ENCODE measurements around the gene PACRG.

The PACRG gene

DNA sequence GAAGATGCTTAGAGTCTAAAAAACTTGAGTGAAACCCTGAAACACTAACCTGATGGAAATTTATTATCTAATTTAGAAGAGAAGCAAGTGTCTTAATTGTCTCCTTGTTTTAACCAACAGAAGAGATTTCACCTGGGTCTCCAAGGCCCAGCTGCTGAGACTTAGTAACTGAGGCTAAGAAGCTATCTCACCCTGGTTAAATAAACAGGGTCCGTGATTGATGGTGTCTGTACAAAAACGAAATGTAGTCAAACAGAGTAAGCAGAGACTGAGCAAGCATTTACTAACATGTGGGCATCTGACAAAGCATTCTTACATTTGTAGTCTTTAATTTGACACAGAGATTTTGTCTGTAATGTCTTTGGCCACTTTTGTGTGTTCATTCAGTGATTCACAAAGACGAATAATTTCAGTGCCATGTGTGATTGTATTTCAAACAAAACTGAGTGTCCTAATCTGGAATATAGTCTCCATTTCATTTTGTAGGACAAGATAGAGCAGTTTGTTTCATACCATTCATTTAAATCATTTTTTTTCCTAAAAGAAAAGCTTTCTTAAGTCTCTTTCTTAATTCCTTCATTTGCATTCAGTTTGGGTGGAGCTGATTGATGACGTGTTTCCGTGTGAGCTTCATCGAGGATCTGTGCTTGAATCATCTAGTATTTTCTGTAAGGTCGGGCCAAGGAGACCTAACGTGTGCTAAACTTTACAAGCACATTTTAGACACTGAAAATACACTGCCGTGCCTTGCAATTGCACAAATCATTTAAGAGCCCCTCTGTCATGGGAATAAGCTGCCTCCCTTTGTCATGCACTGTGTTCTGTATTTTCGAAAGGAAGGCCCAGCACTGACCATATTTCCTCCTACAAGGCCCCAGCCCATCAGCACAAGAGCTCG lies 516.2 kb downstream of the PACRG start:
- no peak for DNase-seq (ENCODE audit: low read depth)

GRCh38 chr6:163248051-163248450 lies 520.3 kb downstream of the PACRG start:
- DNase-seq (ENCODE audit: low read depth) = no peak

GRCh38 chr6:163249651-163250101 lies 521.9 kb downstream of the PACRG start:
- no peak for DNase-seq (ENCODE audit: low read depth)

GRCh38 chr6:163250116-163250515 lies 522.3 kb downstream of the PACRG start:
- DNase-seq (ENCODE audit: low read depth) = no peak

- DNase-seq (ENCODE audit: low read depth) = no peak
These were observed 524.4 kb downstream of the PACRG start for GRCh38 chr6:163252061-163252591.

GRCh38 chr6:163253556-163254213 lies 525.9 kb downstream of the PACRG start:
- DNase-seq (ENCODE audit: low read depth) = no peak

- no peak for DNase-seq (ENCODE audit: low read depth)
These were observed 526.6 kb downstream of the PACRG start for GRCh38 chr6:163254341-163254835.

GRCh38 chr6:163255265-163255664 lies 527.5 kb downstream of the PACRG start:
- DNase-seq (ENCODE audit: low read depth) = no peak

GRCh38 chr6:163259689-163260088 lies 531.9 kb downstream of the PACRG start:
- DNase-seq (ENCODE audit: low read depth) = no peak

- DNase-seq (ENCODE audit: low read depth) = no peak
These were observed 532.5 kb downstream of the PACRG start for GRCh38 chr6:163260111-163260895.

- DNase-seq (ENCODE audit: low read depth) = no peak
These were observed 533.1 kb downstream of the PACRG start for GRCh38 chr6:163260911-163261310.

GRCh38 chr6:163261361-163261760 lies 533.6 kb downstream of the PACRG start:
- no peak for DNase-seq (ENCODE audit: low read depth)

- DNase-seq (ENCODE audit: low read depth) = no peak
These were observed 534.3 kb downstream of the PACRG start for GRCh38 chr6:163262080-163262479.

DNA sequence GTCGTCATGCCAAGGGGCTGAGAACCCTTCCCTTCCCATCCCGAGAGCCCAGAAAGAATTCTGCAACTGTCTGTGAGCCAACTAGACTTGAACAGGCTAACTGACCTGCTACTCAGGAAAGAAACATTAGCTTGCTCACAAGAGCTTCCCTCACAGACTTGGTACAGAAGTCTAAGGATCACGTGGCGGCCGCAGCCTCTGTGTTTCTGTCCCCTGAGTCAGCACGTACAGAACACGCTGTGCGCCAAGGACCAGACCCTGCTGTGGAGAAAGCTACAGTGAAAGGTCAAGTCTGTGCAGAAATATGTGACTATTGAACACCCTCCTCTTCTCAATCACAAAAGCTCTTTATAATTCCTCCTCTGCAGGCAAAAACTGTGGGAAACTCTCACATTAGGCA lies 535.4 kb downstream of the PACRG start:
- no peak for DNase-seq (ENCODE audit: low read depth)

GRCh38 chr6:163263998-163264661 lies 536.4 kb downstream of the PACRG start:
- DNase-seq (ENCODE audit: low read depth) = no peak

DNA sequence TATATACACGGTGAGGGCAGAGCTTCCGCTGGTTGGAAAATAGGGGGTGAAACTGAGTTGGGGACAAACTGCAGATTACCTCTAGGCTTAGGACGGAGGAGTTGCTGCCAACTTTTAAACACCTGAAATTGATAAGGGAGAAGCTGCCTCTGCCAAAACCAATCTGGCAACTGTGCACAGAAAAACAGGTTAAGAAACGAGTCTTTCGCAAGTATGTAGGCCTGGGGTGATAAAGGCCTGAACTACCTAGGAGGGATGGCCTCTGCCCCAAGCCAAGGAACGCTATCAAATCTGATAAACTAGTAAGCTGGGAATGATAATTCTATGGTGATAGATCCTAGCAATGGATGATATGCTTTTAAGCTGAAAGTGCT lies 536.9 kb downstream of the PACRG start:
- no peak for DNase-seq (ENCODE audit: low read depth)

DNA sequence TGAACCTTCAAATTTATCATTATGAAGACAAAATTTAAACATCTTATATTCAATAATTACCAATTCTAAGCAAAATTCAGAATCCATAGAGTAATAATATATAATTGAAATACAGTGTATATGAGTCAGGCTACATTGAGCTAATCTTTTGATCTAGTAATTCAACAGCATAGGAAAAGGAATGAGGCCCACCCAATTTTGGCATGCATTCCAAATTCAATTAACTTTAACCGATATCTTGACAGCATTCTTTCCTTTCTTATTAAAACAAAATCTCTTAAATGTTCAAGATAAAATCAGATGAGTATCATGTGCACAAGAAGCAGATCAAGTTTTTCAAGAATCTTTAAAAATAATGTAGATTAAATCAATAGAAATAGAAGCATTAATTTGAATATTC lies 553.9 kb downstream of the PACRG start:
- DNase-seq (ENCODE audit: low read depth) = no peak

GRCh38 chr6:163282672-163283071 lies 554.9 kb downstream of the PACRG start:
- no peak for DNase-seq (ENCODE audit: low read depth)

DNA sequence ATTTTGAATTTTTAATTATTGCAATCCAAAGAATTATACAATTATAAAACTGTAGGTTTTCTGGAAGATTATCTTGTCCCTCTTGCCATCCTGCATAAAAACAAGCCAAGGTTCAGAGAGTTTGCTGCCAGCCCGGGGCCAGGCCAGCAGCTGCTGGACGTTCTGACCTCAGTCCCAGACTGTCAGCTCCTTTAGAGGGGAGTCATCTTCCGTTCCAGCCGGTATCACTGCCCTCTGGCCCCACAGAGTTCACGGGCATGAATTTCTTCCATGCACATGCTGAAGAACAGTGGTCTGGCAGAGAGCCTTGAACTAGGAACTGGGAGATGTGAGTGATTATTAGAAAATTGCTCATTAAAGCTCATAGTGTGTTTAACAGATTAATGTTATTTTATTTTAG lies 556.4 kb downstream of the PACRG start:
- DNase-seq (ENCODE audit: low read depth) = no peak

DNA sequence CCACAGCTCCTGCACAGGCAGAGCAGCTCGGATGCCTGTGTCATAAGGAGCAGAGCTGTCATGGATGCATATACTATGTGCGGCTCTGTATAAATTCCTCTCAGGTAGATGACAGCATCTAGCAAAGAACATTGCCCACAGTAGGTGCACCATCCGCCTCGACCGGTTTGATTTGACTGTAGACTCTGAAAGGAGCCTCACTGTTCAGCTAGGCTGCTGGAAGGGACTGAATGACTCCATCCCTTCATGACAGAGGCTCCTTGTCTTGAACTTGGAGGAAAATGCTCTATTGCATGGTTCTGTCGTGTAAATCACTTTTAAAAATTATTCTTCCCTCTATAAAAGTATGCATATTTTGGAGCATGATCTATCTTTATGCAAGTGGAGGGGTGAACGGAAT lies 557.9 kb downstream of the PACRG start:
- DNase-seq (ENCODE audit: low read depth) = no peak

- DNase-seq (ENCODE audit: low read depth) = no peak
These were observed 559.9 kb downstream of the PACRG start for GRCh38 chr6:163287626-163288025.

DNA sequence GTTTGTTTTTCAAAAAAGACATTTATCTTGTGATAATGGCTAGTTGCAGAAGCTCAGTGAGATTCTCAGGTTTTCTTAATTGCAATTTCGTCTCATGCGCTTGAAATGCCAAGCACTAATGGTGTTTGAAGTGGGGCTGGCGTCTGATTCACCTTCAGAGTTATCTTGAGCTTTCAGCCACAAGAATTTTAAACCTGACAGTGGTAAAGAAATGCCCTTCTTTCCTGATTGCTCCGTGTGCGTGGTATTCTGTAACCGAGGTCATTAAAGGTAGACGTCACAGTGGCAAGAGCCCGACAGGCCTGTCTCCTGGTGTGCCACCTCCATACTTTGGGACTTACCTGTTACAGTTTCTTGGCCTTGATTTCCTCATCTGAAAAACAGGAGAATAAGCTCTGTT lies 560.3 kb downstream of the PACRG start:
- no peak for DNase-seq (ENCODE audit: low read depth)

Measured in activated T-helper 1 cell treated with Interleukin-2 at 50 U/mL for 16 hours (primary cell).